ENCODE measurements around the gene ERMP1. TPM values are rescaled to one million over a fixed set of nuclear protein-coding genes. Genes with fewer than 3 reads are reported as not detected.

Gene ERMP1
- polyA plus RNA-seq, 1 experiment, result 6.1 TPM

GRCh38 chr9:5787759-5788302 is 45.1 kb downstream of the ERMP1 start:
- no peak for TF ChIP-seq CTCF (IDR thresholded peaks at IDR 0.05; ENCODE audit: low read depth, low read length)
- no peak for DNase-seq (ENCODE audit: low read depth, low spot score)
- H3K27ac ChIP-seq (ENCODE audit: low read depth, low read length), result no peak overlapping the region
- no peaks in the 10 kb centered on the region for H3K9me3 ChIP-seq (ENCODE audit: control insufficient read depth, insufficient read depth, low read length)
- H3K4me3 ChIP-seq (ENCODE audit: low read depth, low read length), result no peak overlapping the region
- H3K27me3 ChIP-seq (ENCODE audit: control insufficient read depth, insufficient read depth, low read length), result no peaks in the 10 kb centered on the region
- POLR2A ChIA-PET, result no interaction called here
- CTCF ChIA-PET, result no interaction called here

DNA sequence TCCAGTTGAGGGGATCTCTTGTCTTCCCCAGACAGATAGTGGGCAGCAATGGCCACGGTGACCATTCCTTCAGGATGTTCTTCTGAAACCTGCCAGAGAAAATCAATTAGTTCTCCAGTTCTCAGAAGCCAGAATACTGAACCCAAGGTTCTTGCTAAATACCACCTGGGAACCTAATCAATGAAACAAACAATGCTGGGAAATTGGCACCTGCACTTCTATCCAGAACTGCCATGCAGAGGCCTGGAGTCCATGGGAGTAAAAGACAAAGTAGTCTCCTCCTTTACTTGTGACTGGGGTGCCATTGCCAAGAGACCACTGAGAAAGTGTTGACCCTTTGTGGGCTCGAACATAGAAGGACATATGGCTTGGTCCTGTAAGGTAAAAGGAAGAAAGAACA is 45.7 kb downstream of the ERMP1 start:
- Histone ChIP-seq H3K27me3 (ENCODE audit: control insufficient read depth, insufficient read depth, low read length) (no peaks in the 10 kb centered on the region), H3K4me3 (ENCODE audit: low read depth, low read length) (no peak overlapping the region), H3K9me3 (ENCODE audit: control insufficient read depth, insufficient read depth, low read length) (no peaks in the 10 kb centered on the region), H3K27ac (ENCODE audit: low read depth, low read length) (no peak overlapping the region)
- ChIA-PET POLR2A (no interaction called here), CTCF (interaction anchor here (0.7 kb wide), 1 partner anchor 45 kb away, joined by 3 read pairs; the partner anchor contains the start of gene ERMP1)
- TF ChIP-seq CTCF (IDR thresholded peaks at IDR 0.05; ENCODE audit: low read depth, low read length), result no peak
- DNase-seq (ENCODE audit: low read depth, low spot score), result no peak

DNA sequence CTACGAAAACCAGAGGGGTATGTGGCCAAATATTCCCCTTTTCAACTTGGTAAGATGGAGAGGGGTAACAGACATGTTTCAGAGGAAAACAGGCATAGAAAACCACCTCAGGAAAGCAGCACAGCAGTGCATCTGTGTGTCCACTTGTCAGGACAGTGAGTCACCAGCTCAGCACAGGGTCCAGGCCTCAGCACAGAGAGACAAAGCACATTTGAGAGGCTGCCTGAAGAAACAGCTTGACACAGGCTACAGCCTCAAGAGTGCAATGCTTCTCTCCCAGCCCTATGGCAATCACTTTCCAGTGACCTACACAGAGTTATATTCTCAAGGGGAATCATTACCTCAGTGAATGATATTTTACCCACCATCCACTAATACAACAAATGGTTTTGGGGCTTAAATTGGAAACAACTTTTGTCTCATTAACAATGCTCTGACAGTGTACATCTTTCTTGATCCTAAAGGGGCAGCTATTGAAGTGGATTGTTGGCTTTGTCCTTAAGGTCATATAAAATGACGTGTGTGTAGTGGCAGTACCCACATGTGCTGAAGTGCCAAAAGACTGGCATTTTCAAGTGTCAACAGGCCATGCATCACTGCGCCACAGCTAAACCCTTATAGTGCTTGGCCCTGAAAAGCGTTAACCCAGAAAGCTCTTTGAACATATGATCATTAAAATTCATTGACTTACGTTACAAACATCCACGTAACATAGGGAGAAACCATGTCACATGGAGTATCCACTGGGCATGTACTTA is 46.4 kb downstream of the ERMP1 start:
- Histone ChIP-seq H3K9me3 (ENCODE audit: control insufficient read depth, insufficient read depth, low read length) (no peaks in the 10 kb centered on the region), H3K27me3 (ENCODE audit: control insufficient read depth, insufficient read depth, low read length) (no peaks in the 10 kb centered on the region), H3K4me3 (ENCODE audit: low read depth, low read length) (no peak overlapping the region), H3K27ac (ENCODE audit: low read depth, low read length) (no peak overlapping the region)
- ChIA-PET POLR2A (no interaction called here), CTCF (interaction anchor here (0.5 to 0.7 kb wide), 2 partner anchors 45 to 46 kb away, joined by 3 to 4 read pairs; partner anchors contain the start of gene ERMP1)
- no peak for DNase-seq (ENCODE audit: low read depth, low spot score)
- no peak for TF ChIP-seq CTCF (IDR thresholded peaks at IDR 0.05; ENCODE audit: low read depth, low read length)

DNA sequence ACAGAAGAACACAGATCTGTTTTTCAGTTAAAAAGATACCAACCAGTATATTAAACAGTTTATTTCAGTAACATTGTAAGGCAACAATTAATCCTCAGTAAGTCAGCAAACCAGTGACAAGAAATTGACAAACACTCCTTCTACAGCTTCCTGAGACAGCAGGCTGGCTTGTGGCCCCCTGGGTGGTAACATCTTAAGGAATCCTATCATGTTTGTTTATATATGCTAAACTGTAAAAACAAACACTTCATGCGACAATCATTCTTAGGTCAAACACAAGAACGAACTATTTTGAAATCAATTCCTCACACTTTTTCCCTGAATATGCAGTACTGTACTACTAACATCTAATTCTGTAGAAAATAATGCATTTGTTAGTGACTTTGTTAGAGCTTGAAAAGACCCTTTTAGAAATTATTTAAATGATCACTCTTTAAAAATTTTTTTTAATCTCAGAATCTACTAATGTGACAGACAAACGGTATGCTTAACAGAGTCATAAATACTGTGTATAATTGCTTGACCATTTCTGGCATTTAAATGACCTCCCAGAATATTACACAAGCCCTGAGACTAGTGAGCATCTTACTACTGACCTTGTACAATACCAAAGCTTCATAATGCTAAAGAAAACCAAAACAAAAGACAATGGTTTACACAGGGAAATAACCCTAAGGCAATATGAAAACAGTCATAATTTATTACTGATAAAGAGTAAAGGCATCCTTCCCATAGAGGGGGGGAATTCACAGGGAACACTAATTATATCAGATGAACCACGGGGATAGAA is 48.2 kb downstream of the ERMP1 start:
- ChIA-PET POLR2A (no interaction called here), CTCF (interaction anchor here (1.2 kb wide), 1 partner anchor 10 kb away, joined by 3 read pairs; no protein-coding TSS in a partner anchor)
- H3K9me3 ChIP-seq (ENCODE audit: control insufficient read depth, insufficient read depth, low read length), result peaks cover 5% of the 10 kb centered on the region; the same call in 1 of the 2 replicates
- DNase-seq (ENCODE audit: low read depth, low spot score), result no peak
- H3K27me3 ChIP-seq (ENCODE audit: control insufficient read depth, insufficient read depth, low read length), result no peaks in the 10 kb centered on the region
- no peak overlapping the region for H3K4me3 ChIP-seq (ENCODE audit: low read depth, low read length)
- H3K27ac ChIP-seq (ENCODE audit: low read depth, low read length), result no peak overlapping the region
- no peak for TF ChIP-seq CTCF (IDR thresholded peaks at IDR 0.05; ENCODE audit: low read depth, low read length)
